K562 (cell line): ENCODE data around the gene OCEL1. TPM values are rescaled to one million over a fixed set of nuclear protein-coding genes. Genes with fewer than 3 reads are reported as not detected.

Source experiments
- ATAC-seq: fragments of 200-7000 bp; cut with Tn5 transposase; 3 replicates; pipeline ENCODE4 v1.9.1; 2020; ENCODE audit warnings: moderate library complexity
- BruUV-seq: library from RNA; stranded (reverse); fragments of 400-500 nt; replicated peaks from 2 replicates; lab custom pipeline; 2021; lab: Mats Ljungman, UMichigan
- CTCF ChIA-PET: fragments of 300-600 bp; formaldehyde crosslinking; extraction: SDS; loops from one replicate; lab custom pipeline; 2021; ENCODE audit warnings: low intra/inter-chr PET ratio; lab: Yijun Ruan, JAX
- POLR2A ChIA-PET: fragments of 300-600, 350-650 bp; sonication (Branson Sonifier 250); formaldehyde crosslinking; extraction: SDS; loops from one replicate; lab custom pipeline; 2021; ENCODE audit warnings: antibody characterized with exemption, inconsistent platforms; lab: Yijun Ruan, JAX
- DNase-seq, 4 experiments: peaks; one replicate each; pipeline versions ENCODE4 v3.0.0 to v3.0.0-alpha.2; 2011 to 2018; ENCODE audit warnings: low spot score in 3 of 4, mixed read lengths in 3 of 4; ENCODE audit errors: extremely low read depth in 1 of 4
- FAIRE-seq: peaks from 2 replicates; lab custom pipeline; 2011; peaks lifted over from hg19 to GRCh38; lab: Jason Lieb, UNC
- H2AFZ ChIP-seq: 2 replicates; pipeline ENCODE4 v1.6.0; 2011; ENCODE audit warnings: low read depth, low read length, control low read depth, inconsistent platforms
- H3K27ac ChIP-seq: fragments of 200-600 bp; 3 replicates; pipeline ENCODE4 v1.8.0; 2011; ENCODE audit warnings: low read depth, mild to moderate bottlenecking, control low read depth, inconsistent platforms, low read length, moderate library complexity, mixed read lengths; ENCODE audit errors: extremely low read depth
- H3K27me3 ChIP-seq, 2 experiments: fragments of 300-600 bp in 1 of 2; 2 replicates in 1 of 2; 3 replicates in 1 of 2; pipeline versions ENCODE4 v1.6.0 to v1.8.0; 2011; ENCODE audit warnings: inconsistent platforms in 2 of 2, low read length in 2 of 2, mild to moderate bottlenecking in 1 of 2, mixed read lengths in 1 of 2, moderate library complexity in 1 of 2; ENCODE audit not compliant: control insufficient read depth in 2 of 2, insufficient read depth in 2 of 2
- H3K36me3 ChIP-seq: fragments of 300-600 bp; 3 replicates; pipeline ENCODE4 v1.8.0; 2011; ENCODE audit warnings: mild to moderate bottlenecking, low read length, inconsistent platforms; ENCODE audit not compliant: control insufficient read depth, insufficient read depth
- H3K4me1 ChIP-seq, 2 experiments: fragments of 200-600 bp in 1 of 2; replicated peaks in 1 of 2; 2 replicates in 1 of 2; 3 replicates in 1 of 2; pipeline versions ENCODE4 v1.5.1 to v1.8.0; 2011; ENCODE audit warnings: inconsistent platforms in 2 of 2, low read length in 2 of 2, mild to moderate bottlenecking in 1 of 2, mixed read lengths in 1 of 2, moderate library complexity in 1 of 2; ENCODE audit not compliant: control insufficient read depth in 2 of 2, insufficient read depth in 2 of 2
- H3K4me2 ChIP-seq: 2 replicates; pipeline ENCODE4 v1.6.1; 2011; ENCODE audit warnings: low read length, control low read depth, inconsistent platforms, mixed read lengths; ENCODE audit not compliant: insufficient read depth
- H3K4me3 ChIP-seq: fragments of 200-600 bp; sonication (generic), shearing (Covaris generic); 2 replicates; pipeline ENCODE4 v1.5.1; 2016; ENCODE audit warnings: control low read depth, inconsistent platforms
- H3K79me2 ChIP-seq: fragments of 200-600 bp; 3 replicates; pipeline ENCODE4 v1.8.0; 2011; ENCODE audit warnings: low read length, inconsistent platforms; ENCODE audit not compliant: control insufficient read depth, insufficient read depth
- H3K9ac ChIP-seq, 2 experiments: 2 replicates each; pipeline versions ENCODE4 v1.6.0 to v1.6.1; 2011; ENCODE audit warnings: low read depth in 2 of 2, low read length in 2 of 2, control low read depth in 1 of 2, inconsistent platforms in 1 of 2, mild to moderate bottlenecking in 1 of 2, mixed read lengths in 1 of 2; ENCODE audit not compliant: insufficient read depth in 1 of 2
- H3K9me1 ChIP-seq: one replicate; pipeline ENCODE4 v1.6.0; 2011; ENCODE audit warnings: inconsistent platforms, mild to moderate bottlenecking, low read length, moderate library complexity; ENCODE audit not compliant: control insufficient read depth, insufficient read depth
- H3K9me3 ChIP-seq: replicated peaks from 2 replicates; pipeline ENCODE4 v1.5.1; 2011; ENCODE audit warnings: low read depth, low read length, inconsistent platforms; ENCODE audit not compliant: control insufficient read depth, insufficient read depth
- H4K20me1 ChIP-seq: replicated peaks from 2 replicates; pipeline ENCODE4 v1.6.1; 2011; ENCODE audit warnings: low read length, inconsistent platforms, mixed read lengths; ENCODE audit not compliant: control insufficient read depth, insufficient read depth
- CTCFL ChIP-seq: IDR thresholded peaks from 2 replicates; pipeline ENCODE4 v1.6.1; 2011; ENCODE audit warnings: borderline replicate concordance, low read depth, mild to moderate bottlenecking, moderate library complexity, low read length; ENCODE audit not compliant: insufficient read depth, poor library complexity, severe bottlenecking
- CUX1 ChIP-seq: fragments of 200-800 bp; sonication (Bioruptor generic); IDR thresholded peaks from 2 replicates; pipeline ENCODE4 v1.6.1; 2016; ENCODE audit warnings: missing genetic modification characterization, missing compliant biosample characterization
- DACH1 ChIP-seq: fragments of 450-650 bp; IDR thresholded peaks from 2 replicates; pipeline ENCODE4 v1.6.1; 2018; ENCODE audit not compliant: partially characterized antibody
- KDM5B ChIP-seq: fragments of 200-600 bp; sonication (generic); IDR thresholded peaks from 2 replicates; pipeline ENCODE4 v1.6.1; 2012; ENCODE audit warnings: low read depth, mild to moderate bottlenecking, moderate library complexity, low read length, control low read depth, inconsistent platforms; ENCODE audit not compliant: insufficient replicate concordance
- KLF16 ChIP-seq: IDR thresholded peaks from 2 replicates; pipeline ENCODE4 v1.6.1; 2016; ENCODE audit warnings: antibody characterized with exemption
- MYC ChIP-seq, 2 experiments: fragments of 250-450 bp in 1 of 2; sonication (Bioruptor Pico) in 1 of 2; IDR thresholded peaks; 2 replicates each; pipeline versions ENCODE4 v1.5.1 to v1.6.1; 2012 to 2021; ENCODE audit warnings: low read depth in 2 of 2, borderline replicate concordance in 1 of 2, improper control_type of control experiment in 1 of 2, low read length in 1 of 2, mild to moderate bottlenecking in 1 of 2, moderate library complexity in 1 of 2
- U2AF1 ChIP-seq: fragments of 200-400 bp; formaldehyde crosslinking; optimal IDR thresholded peaks from 2 replicates; pipeline ENCODE3; 2017; ENCODE audit warnings: mild to moderate bottlenecking, low read depth, low read length, moderate library complexity
- ZBTB12 ChIP-seq: fragments of 250-450 bp; sonication (Bioruptor Pico); IDR thresholded peaks from 2 replicates; pipeline ENCODE4 v1.4.0; 2020
- ZFX ChIP-seq: sonication (generic); formaldehyde crosslinking; IDR thresholded peaks from 2 replicates; pipeline ENCODE4 v1.8.0; 2022; ENCODE audit warnings: mild to moderate bottlenecking, missing genetic modification reagents, moderate library complexity
- ZNF316 ChIP-seq: fragments of 450-650 bp; IDR thresholded peaks from 2 replicates; pipeline ENCODE4 v1.6.1; 2016
- ZNF589 ChIP-seq: fragments of 200-800 bp; sonication (Bioruptor generic); IDR thresholded peaks from 2 replicates; pipeline ENCODE4 v1.6.1; 2016; ENCODE audit warnings: low read depth, missing genetic modification characterization, missing compliant biosample characterization
- WGBS: fragments of 100-300 bp; shearing (Covaris generic); methylation state at CpG from one replicate; pipeline ENCODE4 v1.1.6; 2016; ENCODE audit warnings: low coverage, mixed read lengths; ENCODE audit not compliant: insufficient coverage; ENCODE audit errors: missing lambda C conversion rate; 5-methylcytosine and 5-hydroxymethylcytosine counted together
- in situ Hi-C: fragments of 300-500 bp; cut with MboI; formaldehyde crosslinking; loops from 4 replicates; pipeline ENCODE4 v1.15.0; 2018; ENCODE audit warnings: inconsistent platforms, mixed read lengths
- intact Hi-C: fragments of 100-400 bp; cut with micrococcal nuclease; formaldehyde crosslinking; loops from 2 replicates; pipeline ENCODE4 v1.14.2; 2022
- polyA plus RNA-seq, 8 experiments: library from polyadenylated mRNA; depleted of rRNA in 4 of 8; stranded (reverse) in 5 of 8; unstranded in 3 of 8; fragments of >200 nt; fragmentation: Nextera tagmentation in 2 of 8; fragmentation: Illumina TruSeq in 1 of 8; extraction: Ambion mirVana in 2 of 8; extraction: Trizol in 1 of 8; gene quantifications; 2 replicates each; pipeline versions ENCODE4 v1.2.1 to v1.2.3, GENCODE V29; 2011 to 2014; ENCODE audit warnings: inconsistent platforms in 1 of 8, missing spikeins in 1 of 8
- total RNA-seq, 7 experiments: library from RNA; depleted of rRNA in 6 of 7; stranded (reverse); fragments of >200 nt in 6 of 7; fragmentation: Illumina TruSeq in 2 of 7; extraction: Trizol in 2 of 7; gene quantifications; 2 replicates each; pipeline versions ENCODE4 v1.2.1 to v1.2.3, GENCODE V29; 2011 to 2021; ENCODE audit warnings: low replicate concordance in 1 of 7

OCEL1 gene
- total and polyA plus RNA-seq, 9 of the 15 experiments (the other 6 are each of a cell fraction or from before 2014, with no cell fraction given), result 8.0 to 38.0 (median 12.4) TPM

GRCh38 chr19:17266026-17266425 is 40.0 kb downstream of the OCEL1 start (continued):
- TF ChIP-seq CTCFL, result no peak
- TF ChIP-seq, all 486 proteins: peak for 1

GRCh38 chr19:17266589-17266974 is 40.6 kb downstream of the OCEL1 start:
- peaks cover 3 to 18% of the 10 kb centered on the region in 2 experiments; a peak in 3 of 5 replicates for H3K4me1 ChIP-seq
- H3K9me1 ChIP-seq, result no peaks in the 10 kb centered on the region
- peak overlapping the region; percentile 26; the same call in 1 of the 3 replicates for H3K27ac ChIP-seq
- ChIA-PET CTCF (no interaction called here), POLR2A (interaction anchor here (0.6 to 2.7 kb wide), 16 partner anchors 9 to 192 kb away, joined by 3 to 12 read pairs (median 4); partner anchors contain the start of genes ABHD8, ANKLE1, HAUS8 and USE1)
- peak overlapping the region; percentile 73 for H2AFZ ChIP-seq
- intact Hi-C loops (loop anchor here (5.0 kb wide), 1 partner anchor 39 kb away; the partner anchor contains the start of gene OCEL1), in situ Hi-C loops (no loop called here)
- peaks cover 21% of the 10 kb centered on the region for H3K36me3 ChIP-seq
- ATAC-seq (no peak; the same call in 1 of the 3 replicates), FAIRE-seq (no peak), DNase-seq (no peak)
- H3K79me2 ChIP-seq, result peaks cover 19% of the 10 kb centered on the region
- H3K27me3 ChIP-seq, result no peaks in the 10 kb centered on the region
- no peak overlapping the region for H3K9ac ChIP-seq
- 67% methylated on average over 11 of the region's 12 CpGs for WGBS
- no peaks in the 10 kb centered on the region for H4K20me1 ChIP-seq
- no peaks in the 10 kb centered on the region for H3K9me3 ChIP-seq
- H3K4me2 ChIP-seq, result peak overlapping the region; percentile 4; the same call in 1 of the 2 replicates
- BruUV-seq, result no TSS peak
- H3K4me3 ChIP-seq, result no peak overlapping the region
- TF ChIP-seq U2AF1, result no peak
- TF ChIP-seq ZNF589 (CRISPR knock-in tag), result no peak
- no peak; the same call in 1 of the 2 replicates for TF ChIP-seq MYC (IDR thresholded peaks at IDR 0.05; ENCODE audit: low read depth, low read length)
- 0 out of 2 replicates have a peak, but pooled peaks have one; percentile 37 for TF ChIP-seq MYC (CRISPR knock-in tag; IDR thresholded peaks at IDR 0.05; ENCODE audit: borderline replicate concordance, low read depth)
- TF ChIP-seq KDM5B, result peak; percentile 19
- peak; percentile 3; the same call in 1 of the 2 replicates for TF ChIP-seq ZNF316
- no peak for TF ChIP-seq KLF16
- no peak for TF ChIP-seq ZBTB12 (CRISPR knock-in tag)
- peak; percentile 43; the same call in 1 of the 2 replicates for TF ChIP-seq ZFX (CRISPR knock-in tag)
- no peak for TF ChIP-seq CUX1 (CRISPR knock-in tag)
- no peak for TF ChIP-seq DACH1
